ENCODE data around the gene GABBR2.

The GABBR2 gene

DNA sequence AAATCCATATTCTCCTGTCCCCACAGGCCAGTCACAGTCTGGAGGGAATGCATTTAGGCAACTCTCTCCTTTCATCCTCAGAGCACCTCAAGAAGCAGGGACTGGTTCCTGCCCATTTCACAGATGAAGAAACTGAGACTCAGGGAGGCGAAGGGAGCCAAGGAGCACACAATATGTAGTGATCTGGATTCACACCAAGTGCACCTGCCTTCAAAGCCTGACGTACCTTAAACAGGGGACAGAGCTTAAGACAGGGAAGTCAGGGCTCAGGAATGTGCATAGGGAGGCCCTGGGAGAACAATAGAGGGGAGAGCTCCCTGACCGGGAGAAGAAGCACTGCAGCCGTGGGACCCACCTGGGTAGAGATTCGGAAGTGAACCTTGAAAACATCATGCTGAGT is 83.0 kb downstream of the GABBR2 start:
- no peak overlapping the region for H3K4me3 ChIP-seq (ENCODE audit: control insufficient read depth, low read depth, low read length)
- TF ChIP-seq CTCF (conservative IDR thresholded peaks at IDR 0.05; ENCODE audit: control insufficient read depth, insufficient read depth, low read depth, low read length) = no peak
- no peak for DNase-seq (ENCODE audit: low read depth)

GRCh38 chr9:98619788-98620187 is 88.9 kb downstream of the GABBR2 start:
- DNase-seq (ENCODE audit: low read depth) = no peak
- no peak overlapping the region for H3K4me3 ChIP-seq (ENCODE audit: control insufficient read depth, low read depth, low read length)
- TF ChIP-seq CTCF (conservative IDR thresholded peaks at IDR 0.05; ENCODE audit: control insufficient read depth, insufficient read depth, low read depth, low read length) = no peak

GRCh38 chr9:98615633-98616032 is 93.1 kb downstream of the GABBR2 start:
- TF ChIP-seq CTCF (conservative IDR thresholded peaks at IDR 0.05; ENCODE audit: control insufficient read depth, insufficient read depth, low read depth, low read length) = no peak
- DNase-seq (ENCODE audit: low read depth) = no peak
- H3K4me3 ChIP-seq (ENCODE audit: control insufficient read depth, low read depth, low read length) = no peak overlapping the region

GRCh38 chr9:98614941-98615340 is 93.8 kb downstream of the GABBR2 start:
- no peak overlapping the region for H3K4me3 ChIP-seq (ENCODE audit: control insufficient read depth, low read depth, low read length)
- TF ChIP-seq CTCF (conservative IDR thresholded peaks at IDR 0.05; ENCODE audit: control insufficient read depth, insufficient read depth, low read depth, low read length) = no peak
- DNase-seq (ENCODE audit: low read depth) = no peak

- no peak for TF ChIP-seq CTCF (conservative IDR thresholded peaks at IDR 0.05; ENCODE audit: control insufficient read depth, insufficient read depth, low read depth, low read length)
- DNase-seq (ENCODE audit: low read depth) = no peak
- H3K4me3 ChIP-seq (ENCODE audit: control insufficient read depth, low read depth, low read length) = no peak overlapping the region
Measured at GRCh38 chr9:98612061-98612752, 96.5 kb downstream of the GABBR2 start.

DNA sequence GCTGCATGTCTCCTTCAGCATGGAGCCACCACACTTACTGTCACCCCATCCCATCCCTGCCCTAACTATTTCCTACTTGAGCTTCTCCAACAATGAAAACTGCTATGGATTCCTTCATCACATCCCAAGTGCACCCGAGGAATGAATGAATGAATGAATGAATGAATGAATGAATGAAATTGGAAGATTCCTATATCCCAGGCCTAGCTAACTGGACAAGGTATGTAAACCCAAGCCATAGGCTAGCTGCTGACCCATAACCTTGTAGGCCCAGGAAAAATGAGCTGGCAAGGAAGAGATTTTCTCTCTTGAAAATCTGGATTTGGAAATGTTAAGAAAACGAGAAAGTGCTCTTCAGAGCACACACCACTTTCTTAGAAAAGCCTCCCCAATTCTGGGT is 97.4 kb downstream of the GABBR2 start:
- no peak for DNase-seq (ENCODE audit: low read depth)
- no peak overlapping the region for H3K4me3 ChIP-seq (ENCODE audit: control insufficient read depth, low read depth, low read length)
- TF ChIP-seq CTCF (conservative IDR thresholded peaks at IDR 0.05; ENCODE audit: control insufficient read depth, insufficient read depth, low read depth, low read length) = no peak

DNA sequence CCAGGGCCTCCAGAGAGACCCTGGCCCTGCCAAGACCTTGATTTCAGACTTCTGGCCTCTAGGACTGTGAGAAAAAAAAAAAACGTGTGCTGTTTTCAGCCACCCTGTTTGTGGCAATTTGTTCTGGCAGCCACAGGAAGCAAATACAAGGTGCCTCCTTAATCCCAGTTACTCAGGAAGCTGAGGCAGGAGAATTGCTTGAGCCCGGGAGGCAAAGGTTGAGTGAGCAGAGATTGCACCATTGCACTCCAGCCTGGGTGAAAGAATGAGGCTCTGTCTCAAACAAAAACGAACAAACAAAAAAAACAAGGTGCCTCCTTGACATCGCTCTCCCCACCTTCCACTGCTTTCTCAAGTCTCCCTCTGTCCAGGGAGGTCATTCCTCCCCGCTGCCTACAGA is 98.0 kb downstream of the GABBR2 start:
- no peak for DNase-seq (ENCODE audit: low read depth)
- no peak for TF ChIP-seq CTCF (conservative IDR thresholded peaks at IDR 0.05; ENCODE audit: control insufficient read depth, insufficient read depth, low read depth, low read length)
- no peak overlapping the region for H3K4me3 ChIP-seq (ENCODE audit: control insufficient read depth, low read depth, low read length)

All from fibroblast of mammary gland (primary cell).